ENCODE data around the gene PHACTR3. TPM values are rescaled to one million over a fixed set of nuclear protein-coding genes. Genes with fewer than 3 reads are reported as not detected.
A peak's percentile ranks its signal among the peaks of the same experiment; 100 is the strongest.
"Not testable (repeated sequence)": the region's sequence is repeated elsewhere in the genome, so short reads cannot be mapped to it uniquely, and the experiment has no call there.

Gene PHACTR3
- 8.7 TPM for total RNA-seq (ENCODE audit: unreplicated experiment)
- long read RNA-seq, transcript PHACTR3-204 (13 exons, 2,728 nt): major isoform, 5 of 11 reads
- long read RNA-seq, partial matches to known transcripts: 2 of 11 reads
- long read RNA-seq, other reads (novel, unspliced or antisense): 2 of 11 reads

GRCh38 chr20:59603781-59604541, at the start of gene PHACTR3:
TSS of gene PHACTR3 (plus strand) at chr20:59604540. CDS start at chr20:59605015, 475 bp downstream.
- Mint-ChIP-seq H3K9me3 (ENCODE audit: unreplicated experiment) (no peaks in the 10 kb centered on the region), H3K4me1 (ENCODE audit: unreplicated experiment) (peaks cover 5% of the 10 kb centered on the region), H3K27ac (ENCODE audit: unreplicated experiment) (peak within 1 kb of the TSS; percentile 42), H3K4me3 (ENCODE audit: unreplicated experiment) (peak within 1 kb of the TSS; percentile 37), H3K36me3 (ENCODE audit: low read depth, unreplicated experiment) (no peaks in the 10 kb centered on the region), H3K27me3 (ENCODE audit: unreplicated experiment) (peaks cover 5% of the 10 kb centered on the region)
- TF ChIP-seq CTCF (IDR thresholded peaks at IDR 0.05; ENCODE audit: unreplicated experiment): no peak
- peak; percentile 65 for DNase-seq (ENCODE audit: low spot score)

GRCh38 chr20:59557733-59558529, 46.4 kb upstream of the PHACTR3 start:
- H3K4me3 Mint-ChIP-seq (ENCODE audit: unreplicated experiment); DNase-seq (ENCODE audit: low spot score); H3K36me3 Mint-ChIP-seq (ENCODE audit: low read depth, unreplicated experiment); H3K9me3 Mint-ChIP-seq (ENCODE audit: unreplicated experiment); H3K27me3 Mint-ChIP-seq (ENCODE audit: unreplicated experiment); H3K27ac Mint-ChIP-seq (ENCODE audit: unreplicated experiment): not testable (repeated sequence)
- peaks cover 11% of the 10 kb centered on the region for H3K4me1 Mint-ChIP-seq (ENCODE audit: unreplicated experiment)

GRCh38 chr20:59559024-59559817, 45.1 kb upstream of the PHACTR3 start:
- Mint-ChIP-seq H3K4me3 (ENCODE audit: unreplicated experiment) (no peak overlapping the region), H3K27me3 (ENCODE audit: unreplicated experiment) (peaks cover 7% of the 10 kb centered on the region), H3K36me3 (ENCODE audit: low read depth, unreplicated experiment) (no peaks in the 10 kb centered on the region), H3K27ac (ENCODE audit: unreplicated experiment) (no peak overlapping the region), H3K4me1 (ENCODE audit: unreplicated experiment) (peaks cover 11% of the 10 kb centered on the region), H3K9me3 (ENCODE audit: unreplicated experiment) (no peaks in the 10 kb centered on the region)
- no peak for DNase-seq (ENCODE audit: low spot score)
- no peak for TF ChIP-seq CTCF (IDR thresholded peaks at IDR 0.05; ENCODE audit: unreplicated experiment)

GRCh38 chr20:59559863-59560262, 44.5 kb upstream of the PHACTR3 start:
- Mint-ChIP-seq H3K36me3 (ENCODE audit: low read depth, unreplicated experiment) (no peaks in the 10 kb centered on the region), H3K4me1 (ENCODE audit: unreplicated experiment) (peaks cover 11% of the 10 kb centered on the region), H3K27me3 (ENCODE audit: unreplicated experiment) (peaks cover 7% of the 10 kb centered on the region), H3K9me3 (ENCODE audit: unreplicated experiment) (no peaks in the 10 kb centered on the region), H3K27ac (ENCODE audit: unreplicated experiment) (no peak overlapping the region), H3K4me3 (ENCODE audit: unreplicated experiment) (no peak overlapping the region)
- no peak for TF ChIP-seq CTCF (IDR thresholded peaks at IDR 0.05; ENCODE audit: unreplicated experiment)
- no peak for DNase-seq (ENCODE audit: low spot score)

- no peak for DNase-seq (ENCODE audit: low spot score)
- TF ChIP-seq CTCF (IDR thresholded peaks at IDR 0.05; ENCODE audit: unreplicated experiment): peak; percentile 86
- Mint-ChIP-seq H3K4me3 (ENCODE audit: unreplicated experiment) (no peak overlapping the region), H3K4me1 (ENCODE audit: unreplicated experiment) (peaks cover 11% of the 10 kb centered on the region), H3K9me3 (ENCODE audit: unreplicated experiment) (no peaks in the 10 kb centered on the region), H3K27ac (ENCODE audit: unreplicated experiment) (no peak overlapping the region), H3K36me3 (ENCODE audit: low read depth, unreplicated experiment) (no peaks in the 10 kb centered on the region), H3K27me3 (ENCODE audit: unreplicated experiment) (peaks cover 7% of the 10 kb centered on the region)
Observed at GRCh38 chr20:59560588-59561227, 43.6 kb upstream of the PHACTR3 start.
